C4-2B (cell line): ENCODE data around the gene ZNF888.
"Not testable (repeated sequence)": the region's sequence is repeated elsewhere in the genome, so short reads cannot be mapped to it uniquely, and the experiment has no call there.

Experiments used
- H3K27ac ChIP-seq: fragments of 450-650 bp; 2 replicates; pipeline ENCODE4 v1.5.1; 2017
- ZFX ChIP-seq: fragments of 450-650 bp; IDR thresholded peaks from 2 replicates; pipeline ENCODE4 v1.6.1; 2017
- TF ChIP-seq, protein P1 (sequence below): fragments of 450-650 bp; conservative IDR thresholded peaks from 2 replicates; pipeline ENCODE4 v1.5.1; 2017; ENCODE audit warnings: mild to moderate bottlenecking

Gene ZNF888

DNA sequence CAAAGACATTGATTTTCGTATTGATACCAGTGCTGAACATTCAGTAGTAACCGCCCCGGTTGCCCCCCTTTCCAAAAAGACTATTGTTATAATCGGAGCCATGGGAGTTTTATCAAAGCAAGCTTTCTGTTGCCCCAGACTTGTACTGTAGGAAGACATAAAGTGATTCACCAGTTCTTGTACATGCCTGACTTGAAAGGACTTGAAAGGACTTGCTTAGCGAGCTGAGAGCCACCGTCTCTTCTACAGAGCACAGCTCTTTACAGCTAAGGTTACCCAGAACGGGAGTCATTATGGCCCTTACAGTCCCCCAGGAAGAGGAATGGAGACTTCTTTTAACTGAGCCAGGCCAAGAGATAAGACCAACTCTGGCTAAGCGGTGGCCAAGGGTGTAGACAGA lies 34.4 kb upstream of the ZNF888 start:
- H3K27ac ChIP-seq: no peak overlapping the region
- TF ChIP-seq, protein P1, sequence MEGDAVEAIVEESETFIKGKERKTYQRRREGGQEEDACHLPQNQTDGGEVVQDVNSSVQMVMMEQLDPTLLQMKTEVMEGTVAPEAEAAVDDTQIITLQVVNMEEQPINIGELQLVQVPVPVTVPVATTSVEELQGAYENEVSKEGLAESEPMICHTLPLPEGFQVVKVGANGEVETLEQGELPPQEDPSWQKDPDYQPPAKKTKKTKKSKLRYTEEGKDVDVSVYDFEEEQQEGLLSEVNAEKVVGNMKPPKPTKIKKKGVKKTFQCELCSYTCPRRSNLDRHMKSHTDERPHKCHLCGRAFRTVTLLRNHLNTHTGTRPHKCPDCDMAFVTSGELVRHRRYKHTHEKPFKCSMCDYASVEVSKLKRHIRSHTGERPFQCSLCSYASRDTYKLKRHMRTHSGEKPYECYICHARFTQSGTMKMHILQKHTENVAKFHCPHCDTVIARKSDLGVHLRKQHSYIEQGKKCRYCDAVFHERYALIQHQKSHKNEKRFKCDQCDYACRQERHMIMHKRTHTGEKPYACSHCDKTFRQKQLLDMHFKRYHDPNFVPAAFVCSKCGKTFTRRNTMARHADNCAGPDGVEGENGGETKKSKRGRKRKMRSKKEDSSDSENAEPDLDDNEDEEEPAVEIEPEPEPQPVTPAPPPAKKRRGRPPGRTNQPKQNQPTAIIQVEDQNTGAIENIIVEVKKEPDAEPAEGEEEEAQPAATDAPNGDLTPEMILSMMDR: no peak
- no peak for TF ChIP-seq ZFX

DNA sequence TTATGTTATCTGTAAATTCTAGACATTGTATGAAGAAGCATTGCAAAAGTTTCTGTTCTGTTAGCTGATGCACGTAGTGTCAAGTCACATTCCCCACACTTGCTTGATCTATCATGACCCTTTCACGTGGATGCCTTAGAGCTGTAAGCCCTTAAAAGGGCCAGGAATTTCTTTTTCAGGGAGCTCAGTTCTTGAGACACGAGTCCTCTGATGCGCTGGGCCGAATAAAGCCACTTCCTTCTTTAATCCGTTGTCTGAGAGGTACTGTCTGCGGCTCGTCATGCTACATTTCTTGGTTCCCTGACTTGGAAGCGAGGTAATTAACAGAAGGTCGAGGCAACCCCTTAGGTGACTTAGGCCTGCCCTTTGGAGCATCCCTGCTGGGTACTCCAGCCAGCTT lies 33.7 kb upstream of the ZNF888 start:
- TF ChIP-seq ZFX: no peak
- TF ChIP-seq, protein P1: no peak
- H3K27ac ChIP-seq: no peak overlapping the region

DNA sequence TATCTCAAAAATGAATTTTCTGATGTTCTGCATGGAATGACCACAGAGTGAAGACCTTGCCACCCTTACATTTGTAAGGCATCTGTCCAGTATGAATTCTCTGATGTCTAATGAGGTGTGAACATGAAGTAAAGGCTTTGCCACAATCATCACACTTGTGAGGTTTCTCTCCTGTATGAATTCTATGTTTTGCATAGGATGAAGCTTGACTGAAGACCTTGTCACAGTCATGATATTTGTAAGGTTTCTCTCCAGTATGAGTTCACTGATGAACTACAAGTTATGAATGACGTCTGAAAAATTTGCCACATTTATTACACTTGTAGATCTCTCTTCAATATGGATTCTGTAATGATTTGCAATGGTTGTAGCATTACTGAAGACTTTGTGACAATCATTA lies 26.2 kb upstream of the ZNF888 start:
- H3K27ac ChIP-seq: no peak overlapping the region
- no peak for TF ChIP-seq ZFX
- TF ChIP-seq, protein P1: no peak

DNA sequence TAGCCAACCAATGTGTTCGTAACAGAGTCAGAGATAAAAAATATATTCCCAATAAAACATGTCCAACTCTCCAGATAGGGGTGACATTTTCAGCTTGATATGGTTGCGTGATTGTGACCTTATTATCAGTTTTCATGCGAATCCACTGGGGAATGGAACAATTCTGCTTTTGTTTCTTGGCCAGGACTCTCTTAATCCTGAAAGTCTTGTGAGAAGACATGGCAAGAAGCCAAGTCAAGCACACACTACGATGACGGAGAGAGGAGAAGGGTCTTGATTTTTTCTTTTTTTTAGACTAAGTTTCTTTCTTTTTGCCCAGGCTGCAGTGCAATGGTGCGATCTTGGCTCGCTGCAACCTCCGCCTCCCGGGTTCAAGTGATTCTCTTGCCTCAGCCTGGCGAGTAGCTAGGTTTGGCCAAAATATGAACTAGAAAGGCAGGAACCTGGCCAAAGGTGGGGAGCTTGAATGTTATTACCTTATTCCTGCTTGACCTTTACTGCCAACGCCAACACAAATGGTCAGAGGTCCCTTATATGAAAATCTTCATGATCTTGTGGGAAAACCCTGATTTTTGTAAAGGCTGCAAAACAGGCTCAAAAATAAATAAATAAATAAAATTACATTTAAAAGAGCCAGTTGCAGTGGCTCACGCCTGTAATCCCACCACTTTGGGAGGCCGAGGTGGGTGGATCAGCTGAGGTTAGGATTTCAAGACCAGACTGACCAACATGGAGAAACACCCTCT lies 25.0 kb upstream of the ZNF888 start:
- no peak for TF ChIP-seq ZFX
- TF ChIP-seq, protein P1: no peak

DNA sequence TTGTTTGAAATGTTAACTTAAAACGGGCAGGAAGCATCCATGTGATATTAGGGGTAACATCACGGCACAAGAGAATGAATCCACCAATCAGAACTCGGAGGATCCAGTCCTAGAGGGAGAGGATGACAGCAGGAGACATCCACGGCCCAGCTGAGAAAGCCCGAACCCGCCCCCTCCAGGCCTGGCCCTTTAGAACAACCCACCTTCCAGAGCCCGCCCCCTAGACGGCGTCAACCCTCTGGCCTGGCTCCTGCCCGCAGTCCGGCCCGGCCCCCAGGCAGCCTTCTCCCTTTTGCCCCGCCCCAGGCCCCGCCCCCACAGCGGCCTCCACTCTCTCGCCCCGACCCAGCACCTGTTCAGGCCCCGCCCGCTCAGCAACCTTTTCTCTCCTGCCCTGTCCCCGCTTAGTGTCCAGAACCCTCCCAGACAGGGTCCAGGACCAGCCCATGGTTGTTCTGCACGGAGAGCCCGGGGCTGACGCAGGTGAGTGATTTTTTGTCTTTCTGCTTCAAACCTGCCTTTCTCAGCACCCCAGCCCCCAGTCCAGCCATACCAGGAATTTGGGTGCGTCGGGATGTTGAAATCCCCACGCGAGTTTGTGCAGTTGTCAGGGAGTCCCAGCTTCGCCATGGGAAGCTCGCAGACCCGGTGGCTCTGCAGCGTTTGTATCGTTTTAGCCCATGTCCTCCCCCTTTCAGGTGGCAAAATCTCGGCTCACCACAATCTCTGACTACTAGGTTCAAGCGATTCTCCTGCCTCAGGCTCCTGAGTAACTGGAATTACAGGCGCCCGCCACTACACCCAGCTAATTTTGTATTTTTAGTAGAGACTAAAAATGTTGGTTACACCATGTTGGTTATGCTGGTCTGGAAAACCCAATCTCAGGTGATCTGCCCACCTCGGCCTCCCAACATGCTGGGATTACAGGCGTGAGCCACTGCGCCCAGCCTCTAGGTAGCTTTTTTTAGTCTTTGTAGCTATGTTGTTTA lies 23.4 kb upstream of the ZNF888 start:
- H3K27ac ChIP-seq: no peak overlapping the region
- TF ChIP-seq ZFX: no peak
- TF ChIP-seq, protein P1: no peak

More for the DNA sequence above, 25.0 kb upstream of the ZNF888 start:
- H3K27ac ChIP-seq: no peak overlapping the region

DNA sequence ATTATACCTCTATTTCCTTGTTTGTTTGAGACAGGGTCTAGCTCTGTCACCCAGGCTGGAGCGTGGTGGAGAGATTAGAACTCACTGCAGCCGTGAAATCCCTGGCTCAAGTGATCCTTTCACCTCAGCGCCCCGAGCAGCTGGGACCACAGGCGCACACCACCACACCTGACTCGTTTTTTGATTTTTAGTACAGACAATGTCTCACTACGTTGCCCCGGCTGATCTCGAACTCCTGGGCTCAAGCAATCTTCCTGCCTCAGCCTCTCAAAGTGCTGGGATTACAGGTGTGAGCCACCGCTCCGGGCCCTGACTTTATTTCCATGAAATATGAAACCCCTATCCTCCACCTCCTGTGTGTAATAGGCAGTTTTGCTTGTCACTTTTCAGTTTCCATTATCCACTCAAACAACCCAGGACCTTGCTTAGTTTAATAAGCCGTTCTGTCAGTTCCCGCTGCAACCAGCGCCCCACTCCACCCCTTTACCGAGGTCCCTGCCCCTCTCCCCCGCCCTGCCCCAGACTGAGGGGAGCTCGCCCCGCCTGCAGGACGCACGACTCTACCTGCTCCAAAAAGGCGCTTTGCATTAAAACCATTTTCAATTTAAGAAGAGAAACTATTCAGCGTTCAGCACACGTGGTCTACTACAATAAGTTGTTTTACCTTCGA lies 22.6 kb upstream of the ZNF888 start:
- H3K27ac ChIP-seq: no peak overlapping the region
- TF ChIP-seq, protein P1: no peak
- TF ChIP-seq ZFX: no peak

DNA sequence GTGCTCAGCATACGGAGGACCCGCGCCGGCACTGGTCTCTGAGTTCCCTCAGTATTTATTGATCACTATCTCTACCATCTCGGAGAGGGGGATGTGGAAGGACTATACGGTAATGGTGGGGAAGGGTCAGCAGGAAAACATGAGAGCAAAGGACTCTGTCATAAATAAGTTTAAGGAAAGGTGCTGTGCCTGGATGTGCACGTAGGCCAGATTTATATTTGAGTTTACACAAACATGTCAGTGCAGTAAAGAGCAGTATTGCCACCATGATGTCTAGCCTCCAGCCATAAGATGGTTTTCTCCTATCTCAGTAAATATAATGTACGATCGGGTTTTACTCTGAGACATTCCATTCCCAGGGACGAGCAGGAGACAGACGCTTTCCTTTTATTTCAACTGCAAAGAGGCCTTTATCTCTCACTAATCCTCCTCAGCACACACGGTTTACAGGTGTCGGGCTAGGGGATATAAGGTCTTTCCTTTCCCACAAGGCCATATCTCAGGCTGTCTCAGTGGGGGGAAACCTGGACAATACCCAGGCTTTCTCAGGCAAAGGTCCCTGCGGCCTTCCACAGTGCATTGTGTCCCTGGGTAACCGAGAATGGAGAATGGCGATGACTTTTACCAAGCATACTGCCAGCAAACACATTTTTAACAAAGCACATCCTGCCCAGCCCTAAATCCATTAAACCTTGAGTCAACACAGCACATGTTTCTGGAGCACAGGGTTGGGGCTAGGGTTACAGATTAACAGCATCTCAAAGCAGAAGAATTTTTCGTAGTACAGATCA lies 21.7 kb upstream of the ZNF888 start:
- not testable (repeated sequence) for H3K27ac ChIP-seq
